Fibroblast of mammary gland (primary cell): ENCODE results near the gene AP5Z1.

Experiments used
- DNase-seq: peaks from one replicate; pipeline ENCODE4 v3.0.0-alpha.2; 2010; ENCODE audit warnings: low read depth
- H3K4me3 ChIP-seq: 2 replicates; pipeline ENCODE4 v1.5.1; 2011; ENCODE audit warnings: low read depth, mild to moderate bottlenecking, low read length, moderate library complexity; ENCODE audit not compliant: control insufficient read depth
- TF ChIP-seq, protein P1 (sequence below): conservative IDR thresholded peaks from 2 replicates; pipeline ENCODE4 v1.5.1; 2011; ENCODE audit warnings: low read depth, low read length, inconsistent platforms; ENCODE audit not compliant: control insufficient read depth, insufficient read depth

AP5Z1 gene

DNA sequence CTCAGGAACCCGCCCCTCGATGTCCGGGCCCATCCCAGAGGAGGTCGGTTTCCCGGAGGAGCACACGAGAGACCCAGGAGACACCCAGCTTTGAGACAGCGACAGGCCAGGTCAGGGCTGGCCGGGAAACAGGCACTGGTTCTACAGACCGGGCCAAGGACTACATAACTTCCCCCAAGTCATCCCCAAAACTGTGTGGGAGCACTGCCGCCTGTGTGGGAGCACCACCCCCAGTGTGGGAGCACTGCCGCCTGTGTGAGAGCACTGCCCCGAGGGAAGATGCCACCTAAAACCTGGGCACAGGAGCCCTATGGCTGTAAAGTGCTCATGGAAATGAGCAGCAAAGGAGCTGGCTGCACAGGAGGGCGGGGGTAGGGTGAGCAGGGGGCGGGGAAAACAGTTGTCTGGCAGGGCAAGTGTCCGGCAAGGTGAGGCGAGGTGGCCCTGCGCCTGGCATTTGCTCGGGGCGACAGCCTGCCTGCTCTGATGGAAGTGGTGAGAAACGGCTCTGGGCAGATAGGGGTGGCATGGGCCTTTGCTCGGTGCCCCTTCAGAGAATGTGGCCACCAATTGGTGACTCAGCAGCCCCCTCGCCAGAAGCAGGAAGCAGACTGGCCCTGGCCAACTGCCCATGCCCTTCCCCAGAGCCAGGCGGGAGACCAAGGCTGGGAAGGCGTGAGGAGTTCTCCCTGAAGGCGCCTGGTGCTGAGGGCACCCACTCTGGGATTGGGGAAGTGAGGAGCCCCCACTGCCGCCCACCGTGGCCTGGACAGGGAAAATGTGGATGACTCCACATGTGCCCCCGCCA lies 60.2 kb downstream of the AP5Z1 start:
- TF ChIP-seq, protein P1, sequence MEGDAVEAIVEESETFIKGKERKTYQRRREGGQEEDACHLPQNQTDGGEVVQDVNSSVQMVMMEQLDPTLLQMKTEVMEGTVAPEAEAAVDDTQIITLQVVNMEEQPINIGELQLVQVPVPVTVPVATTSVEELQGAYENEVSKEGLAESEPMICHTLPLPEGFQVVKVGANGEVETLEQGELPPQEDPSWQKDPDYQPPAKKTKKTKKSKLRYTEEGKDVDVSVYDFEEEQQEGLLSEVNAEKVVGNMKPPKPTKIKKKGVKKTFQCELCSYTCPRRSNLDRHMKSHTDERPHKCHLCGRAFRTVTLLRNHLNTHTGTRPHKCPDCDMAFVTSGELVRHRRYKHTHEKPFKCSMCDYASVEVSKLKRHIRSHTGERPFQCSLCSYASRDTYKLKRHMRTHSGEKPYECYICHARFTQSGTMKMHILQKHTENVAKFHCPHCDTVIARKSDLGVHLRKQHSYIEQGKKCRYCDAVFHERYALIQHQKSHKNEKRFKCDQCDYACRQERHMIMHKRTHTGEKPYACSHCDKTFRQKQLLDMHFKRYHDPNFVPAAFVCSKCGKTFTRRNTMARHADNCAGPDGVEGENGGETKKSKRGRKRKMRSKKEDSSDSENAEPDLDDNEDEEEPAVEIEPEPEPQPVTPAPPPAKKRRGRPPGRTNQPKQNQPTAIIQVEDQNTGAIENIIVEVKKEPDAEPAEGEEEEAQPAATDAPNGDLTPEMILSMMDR = no peak
- H3K4me3 ChIP-seq = no peak overlapping the region
- no peak for DNase-seq

DNA sequence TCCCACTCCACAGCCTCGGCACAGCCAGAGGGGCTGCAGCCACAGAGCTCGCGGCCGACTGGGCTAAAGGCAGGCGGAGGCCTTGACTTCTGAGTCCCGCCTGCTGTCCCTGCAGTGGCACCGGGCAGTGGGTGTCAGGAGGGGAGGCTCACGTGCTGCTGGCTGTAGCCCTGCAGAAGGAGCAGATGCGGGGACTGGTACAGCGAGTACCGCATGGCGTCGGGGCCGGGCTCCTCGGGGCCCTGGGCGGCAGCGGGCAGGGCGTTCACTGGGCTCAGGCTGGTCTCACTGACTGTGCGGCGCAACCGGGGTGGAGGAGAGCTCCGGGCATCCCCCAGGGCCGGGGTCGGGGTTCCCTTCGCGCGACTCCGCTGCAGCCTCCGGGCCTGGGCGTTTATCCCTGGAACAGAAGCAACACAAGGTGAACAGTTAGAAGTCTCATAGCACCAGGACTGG lies 60.8 kb downstream of the AP5Z1 start:
- H3K4me3 ChIP-seq = no peak overlapping the region
- TF ChIP-seq, protein P1 = no peak

DNA sequence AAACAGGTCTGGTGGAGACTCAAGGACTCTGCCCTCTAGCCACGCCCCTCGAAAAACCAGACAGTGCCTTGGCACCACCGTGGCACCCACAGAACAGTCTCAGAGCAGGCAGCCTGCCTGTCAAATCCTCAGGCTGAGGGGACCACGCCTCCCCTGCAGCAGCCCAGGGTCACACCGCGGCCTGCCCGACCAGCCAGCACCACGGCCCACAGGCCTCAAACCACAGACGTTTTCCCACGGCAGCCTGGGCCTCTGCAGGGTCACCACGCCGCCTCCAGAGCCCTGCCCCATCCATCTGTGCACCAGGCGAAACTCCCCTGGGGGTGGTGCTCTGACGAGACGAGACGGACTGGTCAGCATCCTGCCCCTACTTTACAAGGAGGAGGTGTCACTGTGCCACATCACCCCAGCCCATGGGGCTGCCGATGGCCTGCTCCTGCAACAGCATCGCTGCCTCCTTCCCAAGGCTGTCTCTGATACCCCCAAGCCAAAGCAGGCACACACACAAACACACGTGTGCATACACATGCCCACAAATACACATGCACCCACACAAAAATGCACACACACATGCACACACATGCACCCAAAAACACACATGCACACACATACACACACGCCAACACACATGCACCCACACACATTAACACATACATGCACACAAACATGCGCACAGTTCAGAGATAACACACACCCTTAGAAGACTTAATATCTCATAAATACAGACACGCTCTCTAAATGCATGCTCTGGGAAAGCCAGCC lies 61.8 kb downstream of the AP5Z1 start:
- no peak overlapping the region for H3K4me3 ChIP-seq
- DNase-seq = no peak
- TF ChIP-seq, protein P1 = no peak

More for the DNA sequence above, 60.8 kb downstream of the AP5Z1 start:
- DNase-seq = no peak

DNA sequence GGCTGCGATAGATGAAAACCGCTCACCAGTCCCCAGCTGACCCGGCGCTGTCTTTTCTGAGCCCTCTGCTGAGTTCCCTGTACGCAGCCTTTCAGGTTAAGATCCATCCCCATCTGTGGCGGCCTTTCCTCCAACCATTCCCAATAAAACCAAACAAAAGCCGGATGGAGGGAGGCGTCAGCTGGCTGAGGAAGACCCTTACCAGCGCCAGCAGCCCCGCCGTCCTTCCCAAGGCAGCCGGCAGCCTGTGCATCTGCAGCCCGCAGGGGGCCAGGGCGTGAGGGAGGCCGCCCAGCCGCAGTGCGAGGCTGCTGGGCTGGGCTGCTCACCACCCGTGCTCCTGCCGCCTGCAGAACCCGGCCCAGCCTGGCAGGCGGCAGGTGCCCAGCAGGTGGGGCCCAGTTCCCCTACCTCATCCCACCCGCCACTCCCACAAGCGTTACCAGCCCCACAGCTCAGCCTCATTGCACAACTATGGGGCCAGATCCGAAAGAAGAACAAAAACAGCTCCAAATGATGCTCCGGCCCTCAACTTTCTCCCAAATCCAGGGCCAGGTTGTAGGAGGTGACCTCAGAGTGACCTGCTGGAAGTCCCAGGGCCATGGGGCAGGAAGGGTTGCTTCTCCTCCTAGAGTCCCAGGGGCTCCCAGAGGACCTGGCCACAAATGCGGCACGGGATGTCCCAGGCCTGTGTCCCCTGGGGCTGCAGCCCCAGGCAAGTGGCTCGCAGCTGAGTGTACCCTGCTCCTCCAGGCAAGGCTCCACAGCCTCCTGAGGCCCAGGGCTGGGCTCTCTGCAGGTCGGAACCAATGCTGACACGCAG lies 62.6 kb downstream of the AP5Z1 start:
- DNase-seq = no peak
- H3K4me3 ChIP-seq = no peak overlapping the region
- TF ChIP-seq, protein P1 = no peak

DNA sequence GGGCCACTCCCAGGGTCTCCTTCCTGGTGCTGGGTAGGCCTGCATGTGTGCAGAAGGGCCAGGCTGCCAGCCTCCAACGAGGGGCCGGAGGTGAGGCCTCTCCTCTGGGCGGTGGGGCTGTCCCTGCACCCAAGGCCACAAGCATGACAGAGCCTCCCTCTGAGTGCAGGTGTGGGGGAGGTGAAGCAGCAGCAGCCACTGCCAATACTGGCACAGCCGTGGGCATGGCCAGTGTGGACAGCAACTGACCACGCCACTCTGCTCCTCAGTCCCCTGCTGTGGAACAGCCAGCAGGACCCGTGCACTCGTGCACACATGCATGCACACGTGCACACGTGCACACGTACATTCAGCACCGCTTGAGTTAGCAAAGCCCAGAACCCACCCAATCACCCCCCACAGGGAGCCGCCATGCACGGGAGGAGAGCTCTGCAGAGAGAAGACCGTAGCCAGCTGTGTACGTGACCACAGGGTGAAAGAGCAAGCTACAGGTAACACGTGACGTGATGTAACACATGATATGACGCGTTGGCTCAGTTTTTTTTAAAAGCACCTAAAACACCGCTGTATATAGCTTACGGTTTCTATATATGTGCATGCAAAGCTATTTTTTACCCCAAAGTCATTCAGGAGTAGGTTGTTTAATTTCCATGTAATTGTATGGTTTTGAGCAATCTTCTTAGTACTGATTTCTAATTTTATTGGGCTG lies 63.4 kb downstream of the AP5Z1 start:
- TF ChIP-seq, protein P1 = no peak
- H3K4me3 ChIP-seq = no peak overlapping the region
- no peak for DNase-seq

DNA sequence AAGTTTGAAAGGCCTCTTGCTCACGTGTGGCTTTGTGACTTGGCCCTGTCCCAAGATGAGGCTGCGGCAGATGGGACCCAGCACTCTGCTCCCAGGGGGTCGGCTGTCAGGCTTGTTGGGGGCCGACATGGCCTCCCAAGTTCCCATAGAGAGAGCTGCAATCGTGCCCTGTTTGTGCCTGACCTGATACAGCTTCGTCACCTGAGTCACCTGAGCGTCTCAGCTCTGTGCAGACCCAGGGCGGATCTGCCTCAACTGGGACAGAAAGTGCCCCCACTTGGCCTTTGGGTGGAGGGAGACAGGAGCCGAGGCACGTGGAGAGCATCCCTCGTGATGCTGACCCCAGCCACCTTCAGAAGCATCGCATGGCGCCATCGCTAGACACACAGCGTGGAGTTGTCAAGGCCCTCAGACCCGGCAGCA lies 64.7 kb downstream of the AP5Z1 start:
- no peak for DNase-seq
- TF ChIP-seq, protein P1 = no peak
- no peak overlapping the region for H3K4me3 ChIP-seq
